Measurements from ENCODE around the gene TSPAN33. TPM values are rescaled to one million over a fixed set of nuclear protein-coding genes. Genes with fewer than 3 reads are reported as not detected.
A peak's percentile ranks its signal among the peaks of the same experiment; 100 is the strongest.
"Not testable (repeated sequence)": the region's sequence is repeated elsewhere in the genome, so short reads cannot be mapped to it uniquely, and the experiment has no call there.

TSPAN33 gene
- total RNA-seq, 1 donor from 2014 or later = not detected

DNA sequence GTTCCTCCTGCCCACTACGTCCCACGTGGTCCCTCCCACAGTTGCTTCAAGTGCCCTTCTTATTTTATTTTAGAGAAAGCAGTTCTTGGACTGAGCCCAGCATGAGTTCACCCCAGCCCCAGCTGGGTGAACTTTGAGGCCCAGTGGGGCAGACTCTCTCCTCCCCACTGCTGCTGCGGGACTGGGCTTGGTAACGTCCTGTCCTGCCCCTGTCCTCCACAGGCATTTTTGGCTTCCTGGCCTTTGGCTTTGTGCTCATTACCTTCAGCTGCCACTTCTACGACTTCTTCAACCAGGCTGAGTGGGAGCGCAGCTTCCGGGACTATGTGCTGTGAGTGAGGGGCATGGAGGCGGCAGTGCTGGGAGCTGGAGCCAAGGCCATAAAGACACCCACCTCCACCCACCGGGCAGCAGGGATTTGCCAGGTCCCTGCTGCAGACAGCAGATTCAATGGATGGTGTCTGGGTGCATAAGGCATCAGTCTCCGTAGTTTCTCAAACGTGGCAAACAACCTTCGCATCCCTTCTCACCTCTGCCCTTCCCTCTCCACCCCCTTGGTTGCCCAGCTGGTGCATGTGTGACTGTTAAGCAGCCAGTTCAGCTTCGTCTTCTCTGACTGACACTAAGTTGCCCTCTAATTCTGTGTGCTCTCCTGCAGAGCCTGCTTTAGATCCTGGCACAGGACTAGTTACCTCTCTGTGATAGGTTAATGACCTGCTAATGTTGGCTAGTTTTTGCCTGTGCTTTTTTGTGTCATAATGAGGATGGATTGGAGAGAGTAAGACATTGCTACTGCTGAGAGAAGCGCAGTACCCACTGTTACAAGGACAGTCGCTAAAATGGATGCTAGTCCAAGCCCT, 64.8 kb downstream of the TSPAN33 start:
- DNase-seq = no peak

DNA sequence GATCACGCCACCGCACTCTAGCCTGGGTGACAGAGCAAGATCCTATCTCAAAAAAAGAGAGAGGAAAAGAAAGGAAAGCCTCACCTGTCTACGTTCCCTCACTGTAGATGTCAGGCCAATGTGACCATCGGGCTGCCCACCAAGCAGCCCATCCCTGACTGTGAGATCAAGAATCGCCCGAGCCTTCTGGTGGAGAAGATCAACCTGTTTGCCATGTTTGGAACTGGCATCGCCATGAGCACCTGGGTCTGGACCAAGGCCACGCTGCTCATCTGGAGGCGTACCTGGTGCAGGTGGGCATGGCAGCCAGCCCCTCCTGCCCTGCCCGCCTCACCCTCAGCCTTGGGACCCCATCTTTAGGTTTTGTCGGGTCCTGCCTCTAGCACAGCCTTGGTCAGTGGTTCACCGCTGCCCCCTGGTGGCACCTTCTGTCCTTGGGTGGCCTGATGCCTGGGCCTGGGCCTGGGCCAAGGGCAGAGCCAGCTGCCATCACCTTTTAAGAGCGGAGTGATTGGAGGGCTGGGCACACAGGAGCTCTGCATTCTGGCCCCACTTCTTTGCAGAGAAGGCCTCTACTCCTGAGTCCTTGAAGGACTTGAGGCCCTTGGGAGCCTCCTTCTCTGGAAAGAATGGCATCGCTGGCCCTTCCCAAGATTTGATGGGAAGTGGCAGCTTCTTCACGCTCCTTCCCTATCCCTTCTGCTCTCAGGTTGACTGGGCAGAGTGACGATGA, 65.9 kb downstream of the TSPAN33 start:
- peak; percentile 79 for DNase-seq

DNA sequence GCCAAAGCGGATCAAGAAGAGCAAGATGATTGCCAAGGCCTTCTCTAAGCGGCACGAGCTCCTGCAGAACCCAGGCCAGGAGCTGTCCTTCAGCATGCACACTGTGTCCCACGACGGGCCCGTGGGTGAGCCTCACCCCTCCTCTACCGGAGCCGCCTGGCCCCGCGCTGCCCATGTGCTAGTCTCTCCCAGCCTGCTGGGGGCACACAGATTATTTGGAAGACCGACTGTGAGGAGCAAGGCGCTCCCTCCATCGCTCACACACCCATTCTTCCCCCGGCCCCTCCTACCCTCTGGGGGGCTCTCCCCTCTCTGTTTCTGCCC, 66.4 kb downstream of the TSPAN33 start:
- no peak for DNase-seq

DNA sequence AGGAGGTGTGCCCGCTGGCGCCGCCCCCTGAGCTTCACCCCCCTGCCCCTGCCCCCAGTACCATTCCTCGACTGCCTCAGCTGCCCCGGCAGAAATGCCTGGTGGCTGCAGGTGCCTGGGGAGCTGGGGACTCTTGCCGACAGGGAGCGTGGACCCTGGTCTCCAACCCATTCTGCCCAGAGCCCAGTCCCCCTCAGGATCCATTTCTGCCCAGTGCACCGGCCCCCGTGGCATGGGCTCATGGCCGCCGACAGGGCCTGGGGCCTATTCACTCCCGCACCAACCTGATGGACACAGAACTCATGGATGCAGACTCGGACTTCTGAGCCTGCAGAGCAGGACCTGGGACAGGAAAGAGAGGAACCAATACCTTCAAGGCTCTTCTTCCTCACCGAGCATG, 67.6 kb downstream of the TSPAN33 start:
- no peak for DNase-seq

DNA sequence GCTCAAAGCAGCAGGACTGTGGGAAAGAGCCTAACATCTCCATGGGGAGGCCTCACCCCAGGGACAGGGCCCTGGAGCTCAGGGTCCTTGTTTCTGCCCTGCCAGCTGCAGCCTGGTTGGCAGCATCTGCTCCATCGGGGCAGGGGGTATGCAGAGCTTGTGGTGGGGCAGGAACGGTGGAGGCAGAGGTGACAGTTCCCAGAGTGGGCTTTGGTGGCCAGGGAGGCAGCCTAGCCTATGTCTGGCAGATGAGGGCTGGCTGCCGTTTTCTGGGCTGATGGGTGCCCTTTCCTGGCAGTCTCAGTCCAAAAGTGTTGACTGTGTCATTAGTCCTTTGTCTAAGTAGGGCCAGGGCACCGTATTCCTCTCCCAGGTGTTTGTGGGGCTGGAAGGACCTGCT, 68.1 kb downstream of the TSPAN33 start:
- DNase-seq = no peak

DNA sequence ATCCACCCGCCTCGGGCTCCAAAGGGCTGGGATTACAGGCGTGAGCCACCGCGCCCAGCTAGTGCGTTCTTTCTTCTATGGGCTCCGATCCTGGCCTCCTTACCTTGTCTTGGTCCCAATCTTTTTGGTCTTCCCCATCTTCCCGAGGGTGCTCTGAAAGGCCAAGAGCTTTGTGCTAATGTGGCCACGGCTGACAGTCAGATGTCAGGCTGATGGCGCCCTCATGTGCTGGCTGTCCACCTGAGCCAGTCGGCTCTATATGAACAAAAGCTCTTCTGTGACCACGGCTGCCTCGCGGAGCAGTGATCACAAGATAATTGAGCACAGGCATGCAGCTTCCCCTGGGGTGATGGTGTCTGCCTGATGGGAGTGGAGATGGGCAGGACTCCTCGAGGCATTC, 69.3 kb downstream of the TSPAN33 start:
- peak; percentile 16 for DNase-seq

DNA sequence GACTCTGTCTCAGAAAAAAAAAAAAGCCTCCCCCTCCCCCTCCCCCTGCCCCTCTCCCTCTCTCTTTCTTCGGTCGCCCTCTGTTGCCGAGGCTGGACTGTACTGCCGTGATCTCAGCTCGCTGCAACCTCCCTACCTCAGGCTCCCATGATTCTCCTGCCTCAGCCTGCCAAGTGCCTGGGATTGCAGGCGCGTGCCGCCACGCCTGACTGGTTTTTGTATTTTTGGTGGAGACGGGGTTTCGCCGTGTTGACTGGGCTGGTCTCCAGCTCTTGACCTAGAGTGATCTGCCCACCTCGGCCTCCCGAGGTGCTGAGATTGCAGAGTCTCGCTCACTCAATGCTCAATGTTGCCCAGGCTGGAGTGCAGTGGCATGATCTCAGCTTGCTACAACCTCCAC, 71.2 kb downstream of the TSPAN33 start:
- not testable (repeated sequence) for DNase-seq

DNA sequence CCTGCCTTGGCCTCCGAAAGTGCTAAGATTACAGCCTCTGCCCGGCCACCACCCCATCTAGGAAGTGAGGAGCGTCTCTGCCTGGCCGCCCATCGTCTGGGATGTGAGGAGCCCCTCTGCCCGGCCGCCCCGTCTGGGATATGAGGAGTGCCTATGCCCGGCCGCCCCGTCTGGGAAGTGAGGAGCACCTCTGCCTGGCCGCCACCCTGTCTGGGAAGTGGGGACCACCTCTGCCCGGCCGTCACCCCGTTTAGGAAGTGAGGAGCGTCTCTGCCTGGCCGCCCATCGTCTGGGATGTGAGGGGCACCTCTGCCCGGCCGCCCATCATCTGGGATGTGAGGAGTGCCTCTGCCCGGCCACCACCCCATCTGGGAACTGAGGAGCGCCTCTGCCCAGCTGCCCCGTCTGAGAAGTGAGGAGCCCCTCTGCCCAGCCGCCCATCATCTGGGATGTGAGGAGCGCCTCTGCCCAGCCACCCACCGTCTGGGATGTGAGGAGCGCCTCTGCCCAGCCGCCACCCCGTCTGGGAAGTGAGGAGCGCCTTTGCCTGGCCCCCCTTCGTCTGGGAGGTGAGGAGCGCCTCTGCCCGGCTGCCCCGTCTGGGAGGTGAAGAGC, 71.7 kb downstream of the TSPAN33 start:
- not testable (repeated sequence) for DNase-seq

DNA sequence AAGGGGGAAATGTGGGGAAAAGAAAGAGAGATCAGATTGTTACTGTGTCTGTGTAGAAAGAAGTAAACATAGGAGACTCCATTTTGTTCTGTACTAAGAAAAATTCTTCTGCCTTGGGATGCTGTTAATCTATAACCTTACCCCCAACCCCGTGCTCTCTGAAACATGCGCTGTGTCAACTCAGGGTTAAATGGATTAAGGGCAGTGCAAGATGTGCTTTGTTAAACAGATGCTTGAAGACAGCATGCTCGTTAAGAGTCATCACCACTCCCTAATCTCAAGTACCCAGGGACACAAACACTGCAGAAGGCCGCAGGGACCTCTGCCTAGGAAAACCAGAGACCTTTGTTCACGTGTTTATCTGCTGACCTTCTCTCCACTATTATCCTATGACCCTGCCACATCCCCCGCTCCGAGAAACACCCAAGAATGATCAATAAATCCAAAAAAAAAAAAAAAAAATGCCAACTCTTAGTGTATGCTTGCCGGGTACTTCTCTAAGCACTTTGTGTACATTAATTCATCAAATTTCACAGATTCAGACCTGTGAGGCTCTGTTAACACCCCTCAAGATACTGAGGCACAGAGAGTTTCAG, 72.4 kb downstream of the TSPAN33 start:
- not testable (repeated sequence) for DNase-seq

DNA sequence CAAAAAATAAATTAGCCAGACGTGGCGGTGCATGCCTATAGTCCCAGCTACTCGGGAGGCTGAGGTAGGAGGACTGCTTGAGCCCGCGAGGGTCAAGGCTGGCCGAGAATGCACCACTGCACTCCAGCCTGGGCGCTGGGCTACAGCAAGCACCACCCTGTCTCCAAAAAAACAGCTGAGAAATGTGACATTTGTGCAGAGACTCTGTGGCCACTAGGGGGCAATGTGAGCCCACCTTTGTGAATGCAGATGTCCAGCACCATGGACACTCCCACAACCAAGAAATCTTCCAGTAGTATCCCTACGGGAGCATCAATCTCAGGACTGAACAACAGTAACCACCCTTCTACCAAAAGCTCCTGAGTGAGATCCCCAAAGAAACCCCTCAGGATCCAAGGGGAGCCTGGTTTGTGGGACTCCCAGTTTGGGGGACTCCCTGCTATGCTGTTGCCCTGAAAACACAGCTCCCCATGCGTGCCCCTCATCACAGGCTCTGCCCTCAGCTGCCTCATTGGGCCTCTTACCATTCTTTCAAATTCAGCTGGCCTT, 74.1 kb downstream of the TSPAN33 start:
- DNase-seq = peak; percentile 90

DNA sequence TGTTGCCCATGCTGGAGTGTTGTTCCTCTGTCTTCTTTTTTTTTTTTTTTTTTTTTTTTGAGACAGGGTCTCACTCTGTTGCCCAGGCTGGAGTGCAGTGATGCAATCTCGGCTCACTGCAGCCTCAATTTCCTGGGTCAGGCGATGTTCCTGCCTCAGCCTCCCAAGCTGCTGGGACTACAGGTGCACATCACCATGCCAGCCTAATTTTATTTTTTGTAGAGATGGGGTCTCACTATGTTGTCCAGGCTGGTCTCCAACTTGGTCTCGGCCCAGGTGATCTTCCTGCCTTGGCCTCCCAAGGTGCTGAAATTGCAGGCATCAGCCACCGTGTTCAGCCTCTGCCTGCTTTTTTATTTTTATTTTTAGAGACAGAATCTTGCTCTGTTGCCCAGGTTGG, 74.7 kb downstream of the TSPAN33 start:
- not testable (repeated sequence) for DNase-seq

Other genes with a start within 250 kb of the TSPAN33 start
- 0.17 TPM in 1 of 2 replicates, not detected in the other for gene KCP, start 234.0 kb upstream of the TSPAN33 start, total RNA-seq
- 0.09 and 0.17 TPM in 2 replicates for gene IRF5, start 206.8 kb upstream of the TSPAN33 start, total RNA-seq
- 57.2 and 83.1 TPM in 2 replicates for gene TNPO3, start 89.6 kb upstream of the TSPAN33 start, total RNA-seq
- gene SMO, start 43.9 kb downstream of the TSPAN33 start, total RNA-seq = 3.2 and 5.8 TPM in 2 replicates
- gene AHCYL2, start 80.3 kb downstream of the TSPAN33 start, total RNA-seq = 20.9 and 25.6 TPM in 2 replicates

All from dermis blood vessel endothelial cell (primary cell).